NCI-H82 treated with DMSO at 0.1 percent for 48 hours (cell line): Measurements from ENCODE around the gene TECTA.

Experiments
- DNase-seq: peaks from one replicate; lab custom pipeline; 2025; ENCODE audit not compliant: unreplicated experiment; lab: John Stamatoyannopoulos, UW

The TECTA gene

GRCh38 chr11:121100943-121101342 is at the start of gene TECTA:
Gene TECTA (plus strand): TSS chr11:121101243. CDS start chr11:121102666, 1,423 bp downstream.
- DNase-seq = no peak

GRCh38 chr11:121053244-121053643 is 47.8 kb upstream of the TECTA start:
- DNase-seq = no peak

GRCh38 chr11:121054266-121054665 is 46.8 kb upstream of the TECTA start:
- DNase-seq = no peak

GRCh38 chr11:121055076-121055475 is 46.0 kb upstream of the TECTA start:
- no peak for DNase-seq

GRCh38 chr11:121057922-121058321 is 43.1 kb upstream of the TECTA start:
- no peak for DNase-seq

GRCh38 chr11:121058941-121059340 is 42.1 kb upstream of the TECTA start:
- no peak for DNase-seq

GRCh38 chr11:121059605-121060004 is 41.4 kb upstream of the TECTA start:
- DNase-seq = no peak

GRCh38 chr11:121063728-121064127 is 37.3 kb upstream of the TECTA start:
- DNase-seq = no peak

- DNase-seq = no peak
These were observed 34.4 kb upstream of the TECTA start for GRCh38 chr11:121066623-121067022.

- DNase-seq = no peak
These were observed 34.0 kb upstream of the TECTA start for GRCh38 chr11:121067026-121067425.

GRCh38 chr11:121067453-121067852 is 33.6 kb upstream of the TECTA start:
- no peak for DNase-seq

- no peak for DNase-seq
These were observed 32.9 kb upstream of the TECTA start for GRCh38 chr11:121067962-121068647.

GRCh38 chr11:121068787-121069186 is 32.3 kb upstream of the TECTA start:
- no peak for DNase-seq

GRCh38 chr11:121070951-121071845 is 29.8 kb upstream of the TECTA start:
- no peak for DNase-seq

GRCh38 chr11:121071846-121072450 is 29.1 kb upstream of the TECTA start:
- no peak for DNase-seq

GRCh38 chr11:121081321-121081720 is 19.7 kb upstream of the TECTA start:
- DNase-seq = no peak

- no peak for DNase-seq
These were observed 18.8 kb upstream of the TECTA start for GRCh38 chr11:121082219-121082618.

GRCh38 chr11:121082670-121083069 is 18.4 kb upstream of the TECTA start:
- DNase-seq = no peak

- DNase-seq = no peak
These were observed 14.2 kb upstream of the TECTA start for GRCh38 chr11:121086866-121087265.

GRCh38 chr11:121089566-121089965 is 11.5 kb upstream of the TECTA start:
- no peak for DNase-seq

GRCh38 chr11:121090145-121090721 is 10.8 kb upstream of the TECTA start:
- no peak for DNase-seq
